ENCODE results near the gene COLGALT1.

Gene COLGALT1

DNA sequence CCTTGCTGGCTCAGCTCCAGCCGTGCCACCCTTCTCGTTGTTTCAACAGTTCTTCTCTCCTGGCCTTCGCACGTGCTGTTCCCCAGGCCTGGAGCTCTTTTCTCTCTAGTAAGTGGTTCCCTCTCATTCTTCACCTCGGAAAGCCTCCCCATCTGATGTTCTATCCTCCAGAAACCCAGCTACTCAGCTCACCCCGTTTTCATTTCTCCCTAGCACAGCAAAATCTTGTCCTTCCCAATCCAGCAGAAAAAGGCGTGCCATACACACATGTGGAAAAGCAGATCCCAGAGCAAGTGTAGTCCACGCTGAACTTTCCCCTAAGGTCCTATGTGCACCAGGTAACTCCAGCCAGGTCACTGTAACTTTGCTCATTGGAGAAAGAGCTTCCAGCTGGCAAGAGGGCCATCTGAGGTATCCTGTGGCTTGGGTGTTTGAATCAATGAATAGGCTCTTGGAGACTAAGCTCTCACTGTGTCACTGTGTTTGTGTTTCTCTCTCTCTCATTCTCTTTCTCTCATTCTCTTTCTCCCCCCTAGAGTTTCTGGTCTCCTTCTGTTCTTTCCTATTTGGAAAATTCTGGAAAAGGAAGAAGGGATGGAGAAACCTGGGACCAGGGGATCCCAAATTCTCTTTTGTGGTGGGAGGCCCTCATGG, 49.0 kb downstream of the COLGALT1 start:
- H3K27ac ChIP-seq (ENCODE audit: poor library complexity, severe bottlenecking), result no peak overlapping the region
- no peak overlapping the region for H3K4me3 ChIP-seq (ENCODE audit: severe bottlenecking)
- no peaks in the 10 kb centered on the region for H3K9me3 ChIP-seq (ENCODE audit: severe bottlenecking)
- H3K27me3 ChIP-seq (ENCODE audit: insufficient read depth, poor library complexity, severe bottlenecking), result no peaks in the 10 kb centered on the region
- no peaks in the 10 kb centered on the region for H3K4me1 ChIP-seq (ENCODE audit: insufficient read depth, poor library complexity, severe bottlenecking)
- DNase-seq (ENCODE audit: low spot score), result no peak
- TF ChIP-seq, protein P1, sequence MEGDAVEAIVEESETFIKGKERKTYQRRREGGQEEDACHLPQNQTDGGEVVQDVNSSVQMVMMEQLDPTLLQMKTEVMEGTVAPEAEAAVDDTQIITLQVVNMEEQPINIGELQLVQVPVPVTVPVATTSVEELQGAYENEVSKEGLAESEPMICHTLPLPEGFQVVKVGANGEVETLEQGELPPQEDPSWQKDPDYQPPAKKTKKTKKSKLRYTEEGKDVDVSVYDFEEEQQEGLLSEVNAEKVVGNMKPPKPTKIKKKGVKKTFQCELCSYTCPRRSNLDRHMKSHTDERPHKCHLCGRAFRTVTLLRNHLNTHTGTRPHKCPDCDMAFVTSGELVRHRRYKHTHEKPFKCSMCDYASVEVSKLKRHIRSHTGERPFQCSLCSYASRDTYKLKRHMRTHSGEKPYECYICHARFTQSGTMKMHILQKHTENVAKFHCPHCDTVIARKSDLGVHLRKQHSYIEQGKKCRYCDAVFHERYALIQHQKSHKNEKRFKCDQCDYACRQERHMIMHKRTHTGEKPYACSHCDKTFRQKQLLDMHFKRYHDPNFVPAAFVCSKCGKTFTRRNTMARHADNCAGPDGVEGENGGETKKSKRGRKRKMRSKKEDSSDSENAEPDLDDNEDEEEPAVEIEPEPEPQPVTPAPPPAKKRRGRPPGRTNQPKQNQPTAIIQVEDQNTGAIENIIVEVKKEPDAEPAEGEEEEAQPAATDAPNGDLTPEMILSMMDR (IDR thresholded peaks at IDR 0.05; ENCODE audit: poor library complexity, severe bottlenecking), result no peak
- no peak for ATAC-seq (ENCODE audit: low read depth)
- no peaks in the 10 kb centered on the region for H3K36me3 ChIP-seq (ENCODE audit: low read depth)

DNA sequence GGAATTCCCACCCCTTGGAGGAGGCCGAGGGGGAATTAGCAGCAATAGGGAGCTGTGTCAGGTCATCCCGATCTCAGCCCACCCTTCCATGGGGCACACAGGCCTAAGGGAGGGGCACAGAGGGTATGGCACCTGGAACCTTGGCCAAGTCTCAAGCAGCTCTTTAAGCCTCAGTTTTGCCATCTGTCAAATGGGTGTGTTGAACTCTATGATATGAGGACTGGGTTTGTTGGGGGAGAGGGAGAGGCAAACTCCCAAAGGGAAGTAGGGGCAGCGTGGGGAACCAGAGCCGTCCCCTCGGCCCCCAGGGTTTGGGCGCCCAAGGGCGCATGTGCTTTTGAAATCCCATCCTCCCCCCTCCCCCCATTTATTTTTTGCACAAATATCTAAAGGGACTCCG, 49.7 kb downstream of the COLGALT1 start:
- TF ChIP-seq, protein P1 (IDR thresholded peaks at IDR 0.05; ENCODE audit: poor library complexity, severe bottlenecking), result no peak
- no peaks in the 10 kb centered on the region for H3K4me1 ChIP-seq (ENCODE audit: insufficient read depth, poor library complexity, severe bottlenecking)
- no peaks in the 10 kb centered on the region for H3K36me3 ChIP-seq (ENCODE audit: low read depth)
- ATAC-seq (ENCODE audit: low read depth), result no peak
- no peak overlapping the region for H3K4me3 ChIP-seq (ENCODE audit: severe bottlenecking)
- no peak for DNase-seq (ENCODE audit: low spot score)
- H3K9me3 ChIP-seq (ENCODE audit: severe bottlenecking), result no peaks in the 10 kb centered on the region
- no peak overlapping the region for H3K27ac ChIP-seq (ENCODE audit: poor library complexity, severe bottlenecking)
- H3K27me3 ChIP-seq (ENCODE audit: insufficient read depth, poor library complexity, severe bottlenecking), result no peaks in the 10 kb centered on the region

DNA sequence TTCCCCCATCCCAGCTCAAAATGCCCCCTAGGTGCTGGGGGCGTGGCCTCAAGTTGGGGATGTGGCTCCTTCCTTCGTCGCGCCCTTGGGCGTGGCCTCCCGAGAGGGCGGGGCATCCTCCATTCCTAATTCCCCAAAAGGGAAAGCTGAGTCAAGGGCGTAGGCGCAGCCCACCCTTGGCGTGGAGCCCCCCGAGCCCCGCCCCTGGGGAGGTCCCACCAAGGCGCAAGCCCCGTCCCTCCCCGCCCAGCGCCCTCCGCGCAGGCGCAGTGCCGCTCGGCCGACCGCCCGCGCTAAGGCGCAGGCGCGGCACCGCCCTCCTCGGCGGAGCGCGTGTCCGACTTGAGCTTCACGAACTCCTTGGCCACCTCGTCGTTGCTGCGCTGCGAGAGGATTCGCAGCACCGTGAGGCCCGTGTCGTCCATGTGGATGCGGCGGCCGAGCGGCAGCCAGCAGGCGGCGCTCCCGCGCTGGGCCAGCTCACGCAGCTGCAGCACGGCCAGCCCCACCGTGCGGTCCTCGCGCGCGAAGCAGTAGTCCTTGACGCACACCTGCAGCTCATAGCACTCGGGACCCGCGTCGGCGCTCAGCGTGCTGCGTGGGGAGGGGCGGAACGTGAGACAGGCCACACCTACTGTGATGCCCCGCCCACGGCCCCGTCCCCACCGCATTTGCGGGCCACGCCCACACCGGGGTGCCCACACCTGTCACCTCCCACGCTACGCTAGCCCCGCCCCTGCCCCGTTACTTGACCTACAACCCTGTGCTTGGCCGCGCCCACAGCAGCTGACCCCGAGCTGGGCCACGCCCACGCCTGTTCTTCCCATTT, 50.5 kb downstream of the COLGALT1 start:
- Histone ChIP-seq H3K4me3 (ENCODE audit: severe bottlenecking) (peak overlapping the region; percentile 38), H3K9me3 (ENCODE audit: severe bottlenecking) (no peaks in the 10 kb centered on the region), H3K36me3 (ENCODE audit: low read depth) (no peaks in the 10 kb centered on the region), H3K27me3 (ENCODE audit: insufficient read depth, poor library complexity, severe bottlenecking) (no peaks in the 10 kb centered on the region), H3K4me1 (ENCODE audit: insufficient read depth, poor library complexity, severe bottlenecking) (no peaks in the 10 kb centered on the region), H3K27ac (ENCODE audit: poor library complexity, severe bottlenecking) (peak overlapping the region; percentile 50)
- TF ChIP-seq, protein P1 (IDR thresholded peaks at IDR 0.05; ENCODE audit: poor library complexity, severe bottlenecking), result peak; percentile 50
- peak; percentile 81 for ATAC-seq (ENCODE audit: low read depth)
- DNase-seq (ENCODE audit: low spot score), result peak; percentile 96

DNA sequence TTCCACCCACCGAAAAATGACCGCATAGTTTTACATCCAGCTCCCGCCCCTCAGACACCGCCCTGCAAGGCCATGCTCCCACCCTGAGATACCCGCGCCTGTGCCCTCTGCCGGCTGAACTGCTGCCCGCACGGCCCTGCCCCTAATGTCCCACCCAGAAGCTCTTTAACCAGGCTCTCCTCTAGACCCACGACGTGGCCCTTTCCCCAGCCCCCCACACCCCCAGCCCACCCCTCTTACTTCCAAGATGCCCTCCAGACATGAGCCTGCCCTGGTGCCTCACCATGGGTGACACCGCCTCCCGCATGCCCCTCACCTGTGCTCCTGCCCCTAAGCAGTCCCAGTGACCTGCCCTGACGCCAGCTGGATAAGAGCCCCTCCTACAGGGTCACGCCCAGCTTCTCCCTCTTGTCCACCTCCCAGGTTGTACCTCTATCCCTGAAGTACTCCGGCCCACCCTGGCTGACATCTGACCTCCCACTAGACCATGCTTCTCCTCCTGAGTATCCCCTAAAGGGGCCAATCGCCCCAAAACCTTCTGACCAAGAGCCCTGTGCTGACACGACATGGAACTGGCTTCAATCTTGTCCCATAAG, 51.2 kb downstream of the COLGALT1 start:
- H3K27ac ChIP-seq (ENCODE audit: poor library complexity, severe bottlenecking), result peak overlapping the region; percentile 50
- H3K4me3 ChIP-seq (ENCODE audit: severe bottlenecking), result peak overlapping the region; percentile 38
- no peak for DNase-seq (ENCODE audit: low spot score)
- TF ChIP-seq, protein P1 (IDR thresholded peaks at IDR 0.05; ENCODE audit: poor library complexity, severe bottlenecking), result no peak
- no peaks in the 10 kb centered on the region for H3K27me3 ChIP-seq (ENCODE audit: insufficient read depth, poor library complexity, severe bottlenecking)
- H3K36me3 ChIP-seq (ENCODE audit: low read depth), result no peaks in the 10 kb centered on the region
- ATAC-seq (ENCODE audit: low read depth), result no peak
- no peaks in the 10 kb centered on the region for H3K4me1 ChIP-seq (ENCODE audit: insufficient read depth, poor library complexity, severe bottlenecking)
- H3K9me3 ChIP-seq (ENCODE audit: severe bottlenecking), result no peaks in the 10 kb centered on the region
